WTC11 (cell line): Measurements from ENCODE around the gene TMEM30A.

ENCODE experiments used
- PREB ChIP-seq: sonication (generic); formaldehyde crosslinking; IDR thresholded peaks from 2 replicates; pipeline ENCODE4 v1.8.1; 2022; ENCODE audit warnings: mild to moderate bottlenecking, missing genetic modification reagents, moderate library complexity, borderline replicate concordance
- ZBTB43 ChIP-seq: sonication (generic); formaldehyde crosslinking; IDR thresholded peaks from 2 replicates; pipeline ENCODE4 v1.8.1; 2023; ENCODE audit warnings: mild to moderate bottlenecking, missing genetic modification reagents

GRCh38 chr6:75282706-75283105 is 1.9 kb downstream of the TMEM30A start:
- TF ChIP-seq PREB (no peak), ZBTB43 (CRISPR knock-in tag) (no peak)
